WTC11 (cell line): ENCODE data around the gene PKMYT1. TPM values are rescaled to one million over a fixed set of nuclear protein-coding genes. Genes with fewer than 3 reads are reported as not detected.

ENCODE experiments used
- ATAC-seq: fragments of 200-7000 bp; cut with Tn5 transposase; 2 replicates; pipeline ENCODE4 v1.10.0; 2021; ENCODE audit warnings: mild to moderate bottlenecking, moderate library complexity
- CTCF ChIA-PET: fragments of 300-600 bp; sonication (Branson Sonifier 250); formaldehyde crosslinking; loops from one replicate; lab custom pipeline; 2021; ENCODE audit warnings: antibody characterized with exemption; lab: Charles Lee
- POLR2A ChIA-PET: fragments of 350-600 bp; sonication (Branson Sonifier 250); formaldehyde crosslinking; loops from one replicate; lab custom pipeline; 2021; ENCODE audit warnings: antibody characterized with exemption; lab: Charles Lee
- DNase-seq: peaks from one replicate; pipeline ENCODE4 v3.0.0; 2021; ENCODE audit warnings: low spot score
- H3K27ac Mint-ChIP-seq: 2 replicates; pipeline ENCODE4 v1.8.0; 2021; ENCODE audit warnings: mixed read lengths
- H3K27me3 Mint-ChIP-seq: 2 replicates; pipeline ENCODE4 v1.8.0; 2021; ENCODE audit warnings: low read depth, mild to moderate bottlenecking, moderate library complexity, mixed read lengths
- H3K36me3 Mint-ChIP-seq: 2 replicates; pipeline ENCODE4 v1.8.0; 2021; ENCODE audit warnings: mixed read lengths
- H3K4me1 Mint-ChIP-seq: 2 replicates; pipeline ENCODE4 v1.8.0; 2022; ENCODE audit warnings: mixed read lengths
- H3K4me3 Mint-ChIP-seq: 2 replicates; pipeline ENCODE4 v1.8.0; 2021; ENCODE audit warnings: mild to moderate bottlenecking, moderate library complexity, mixed read lengths
- H3K9me3 Mint-ChIP-seq: 2 replicates; pipeline ENCODE4 v1.8.0; 2021; ENCODE audit warnings: mixed read lengths
- CREB1 ChIP-seq: sonication (generic); formaldehyde crosslinking; IDR thresholded peaks from 2 replicates; pipeline ENCODE4 v1.8.0; 2023; ENCODE audit warnings: mild to moderate bottlenecking, missing genetic modification reagents
- E2F4 ChIP-seq: sonication (generic); formaldehyde crosslinking; IDR thresholded peaks from 2 replicates; pipeline ENCODE4 v1.8.1; 2022; ENCODE audit warnings: low read depth, mild to moderate bottlenecking, moderate library complexity, missing genetic modification reagents, borderline replicate concordance
- ERG ChIP-seq: fragments of 250-450 bp; sonication (Bioruptor Pico); IDR thresholded peaks from 2 replicates; pipeline ENCODE4 v1.8.0; 2021; ENCODE audit warnings: mild to moderate bottlenecking
- FOXJ3 ChIP-seq: sonication (generic); formaldehyde crosslinking; IDR thresholded peaks from 2 replicates; pipeline ENCODE4 v1.9.0; 2021; ENCODE audit warnings: missing genetic modification reagents, mild to moderate bottlenecking, borderline replicate concordance
- FOXK1 ChIP-seq: sonication (generic); formaldehyde crosslinking; IDR thresholded peaks from 2 replicates; pipeline ENCODE4 v1.8.0; 2022; ENCODE audit warnings: mild to moderate bottlenecking, moderate library complexity, missing genetic modification reagents
- FOXP1 ChIP-seq: sonication (generic); formaldehyde crosslinking; IDR thresholded peaks from 2 replicates; pipeline ENCODE4 v1.8.0; 2022; ENCODE audit warnings: missing genetic modification reagents, mild to moderate bottlenecking, moderate library complexity, borderline replicate concordance
- GABPB1 ChIP-seq: sonication (generic); formaldehyde crosslinking; IDR thresholded peaks from 2 replicates; pipeline ENCODE4 v1.8.1; 2023; ENCODE audit warnings: mild to moderate bottlenecking, missing genetic modification reagents
- GTF2I ChIP-seq: fragments of 250-450 bp; sonication (Bioruptor Pico); conservative IDR thresholded peaks from 2 replicates; pipeline ENCODE4 v1.4.0; 2021; ENCODE audit warnings: mild to moderate bottlenecking
- HMGA2 ChIP-seq: fragments of 250-450 bp; sonication (Bioruptor Pico); IDR thresholded peaks from 2 replicates; pipeline ENCODE4 v1.4.0; 2021; ENCODE audit warnings: mild to moderate bottlenecking, moderate library complexity
- MAX ChIP-seq: sonication (generic); formaldehyde crosslinking; IDR thresholded peaks from 2 replicates; pipeline ENCODE4 v1.8.0; 2022; ENCODE audit warnings: mild to moderate bottlenecking, missing genetic modification reagents
- MLX ChIP-seq: sonication (generic); formaldehyde crosslinking; IDR thresholded peaks from 2 replicates; pipeline ENCODE4 v1.8.1; 2023; ENCODE audit warnings: mild to moderate bottlenecking, missing genetic modification reagents, moderate library complexity
- NFE2L1 ChIP-seq: sonication (generic); formaldehyde crosslinking; IDR thresholded peaks from 2 replicates; pipeline ENCODE4 v1.8.1; 2023; ENCODE audit warnings: missing genetic modification reagents
- PRRX2 ChIP-seq: fragments of 250-450 bp; sonication (Bioruptor Pico); IDR thresholded peaks from 2 replicates; pipeline ENCODE4 v1.8.0; 2021; ENCODE audit warnings: mild to moderate bottlenecking
- RORB ChIP-seq: fragments of 250-450 bp; sonication (Bioruptor Pico); IDR thresholded peaks from 2 replicates; pipeline ENCODE4 v1.9.0; 2021; ENCODE audit warnings: mild to moderate bottlenecking
- SMAD3 ChIP-seq: sonication (generic); formaldehyde crosslinking; IDR thresholded peaks from 2 replicates; pipeline ENCODE4 v1.8.0; 2022; ENCODE audit warnings: missing genetic modification reagents, mild to moderate bottlenecking, borderline replicate concordance
- ZBTB43 ChIP-seq: sonication (generic); formaldehyde crosslinking; IDR thresholded peaks from 2 replicates; pipeline ENCODE4 v1.8.1; 2023; ENCODE audit warnings: mild to moderate bottlenecking, missing genetic modification reagents
- ZNF219 ChIP-seq: sonication (generic); formaldehyde crosslinking; IDR thresholded peaks from 2 replicates; pipeline ENCODE4 v1.8.0; 2023; ENCODE audit warnings: missing genetic modification reagents, mild to moderate bottlenecking, borderline replicate concordance
- ZNF423 ChIP-seq: fragments of 250-450 bp; sonication (Bioruptor Pico); IDR thresholded peaks from 2 replicates; pipeline ENCODE4 v2.1.2; 2022; ENCODE audit warnings: mild to moderate bottlenecking, moderate library complexity
- ZNF671 ChIP-seq: fragments of 250-450 bp; sonication (Bioruptor Pico); IDR thresholded peaks from 2 replicates; pipeline ENCODE4 v1.8.0; 2021; ENCODE audit warnings: mild to moderate bottlenecking
- ZSCAN18 ChIP-seq: fragments of 250-450 bp; sonication (Bioruptor Pico); IDR thresholded peaks from 2 replicates; pipeline ENCODE4 v2.1.2; 2022; ENCODE audit warnings: mild to moderate bottlenecking, moderate library complexity
- total RNA-seq: library from RNA; stranded (reverse); gene quantifications from 3 replicates; pipeline ENCODE4 v1.2.3, GENCODE V29; 2021

Gene PKMYT1
- total RNA-seq, 1 experiment from 2014 or later = 120 TPM

GRCh38 chr16:2938206-2938605 is 42.0 kb downstream of the PKMYT1 start:
- DNase-seq (no peak), ATAC-seq (no peak)
- H3K4me1 Mint-ChIP-seq = no peaks in the 10 kb centered on the region
- TF ChIP-seq FOXJ3 (no peak), ZNF423 (no peak), HMGA2 (CRISPR knock-in tag) (no peak), ERG (CRISPR knock-in tag) (no peak), FOXK1 (CRISPR knock-in tag) (no peak), SMAD3 (no peak), MAX (CRISPR knock-in tag) (no peak), GTF2I (CRISPR knock-in tag) (no peak), RORB (no peak), E2F4 (no peak), GABPB1 (CRISPR knock-in tag) (no peak), ZNF671 (CRISPR knock-in tag) (no peak), ZSCAN18 (no peak), ZNF219 (CRISPR knock-in tag) (no peak), PRRX2 (CRISPR knock-in tag) (no peak), MLX (CRISPR knock-in tag) (no peak), ZBTB43 (no peak), FOXP1 (no peak), NFE2L1 (CRISPR knock-in tag) (no peak), CREB1 (no peak)
- H3K27me3 Mint-ChIP-seq = no peaks in the 10 kb centered on the region
- peaks cover 13% of the 10 kb centered on the region for H3K36me3 Mint-ChIP-seq
- H3K9me3 Mint-ChIP-seq = no peaks in the 10 kb centered on the region
- ChIA-PET CTCF (interaction anchor here (0.7 to 2.7 kb wide), 2 partner anchors 11 to 104 kb away, joined by 4 to 10 read pairs; no protein-coding TSS in a partner anchor), POLR2A (no interaction called here)
- no peak overlapping the region for H3K4me3 Mint-ChIP-seq
- H3K27ac Mint-ChIP-seq = no peak overlapping the region

GRCh38 chr16:2937170-2937569 is 43.1 kb downstream of the PKMYT1 start:
- DNase-seq (no peak), ATAC-seq (no peak)
- ChIA-PET POLR2A (interaction anchor here (1.3 kb wide), 1 partner anchor 10 kb away, joined by 3 read pairs; no protein-coding TSS in a partner anchor), CTCF (interaction anchor here (0.7 to 2.7 kb wide), 4 partner anchors 10 to 120 kb away, joined by 3 to 10 read pairs (median 3); partner anchors contain the start of gene PRSS21)
- no peaks in the 10 kb centered on the region for H3K4me1 Mint-ChIP-seq
- no peak for TF ChIP-seq E2F4
- H3K27me3 Mint-ChIP-seq = no peaks in the 10 kb centered on the region
- no peak overlapping the region for H3K4me3 Mint-ChIP-seq
- H3K27ac Mint-ChIP-seq = no peak overlapping the region
- no peaks in the 10 kb centered on the region for H3K9me3 Mint-ChIP-seq
- peaks cover 9% of the 10 kb centered on the region for H3K36me3 Mint-ChIP-seq
